ENCODE measurements around the gene MAFB.

DNA sequence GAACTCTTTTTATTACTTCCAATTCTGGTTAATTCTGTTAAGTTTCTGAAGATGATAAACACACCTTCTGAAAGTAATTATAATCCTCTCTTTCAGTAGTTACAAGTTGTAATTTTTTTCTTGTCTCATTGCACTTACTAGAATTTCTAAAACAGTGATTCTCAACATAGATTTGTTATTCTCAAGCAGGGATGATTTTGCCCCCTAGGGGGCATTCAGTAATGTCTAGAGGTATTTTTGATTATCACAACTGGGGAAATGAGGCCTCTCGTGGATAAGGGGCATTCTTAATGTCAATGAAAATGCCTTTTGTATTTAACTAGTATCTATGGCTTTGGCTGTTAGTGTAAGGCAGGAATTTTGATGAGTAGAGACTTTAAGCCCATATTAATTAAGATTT lies 39.4 kb upstream of the MAFB start:
- TF ChIP-seq, protein P1, sequence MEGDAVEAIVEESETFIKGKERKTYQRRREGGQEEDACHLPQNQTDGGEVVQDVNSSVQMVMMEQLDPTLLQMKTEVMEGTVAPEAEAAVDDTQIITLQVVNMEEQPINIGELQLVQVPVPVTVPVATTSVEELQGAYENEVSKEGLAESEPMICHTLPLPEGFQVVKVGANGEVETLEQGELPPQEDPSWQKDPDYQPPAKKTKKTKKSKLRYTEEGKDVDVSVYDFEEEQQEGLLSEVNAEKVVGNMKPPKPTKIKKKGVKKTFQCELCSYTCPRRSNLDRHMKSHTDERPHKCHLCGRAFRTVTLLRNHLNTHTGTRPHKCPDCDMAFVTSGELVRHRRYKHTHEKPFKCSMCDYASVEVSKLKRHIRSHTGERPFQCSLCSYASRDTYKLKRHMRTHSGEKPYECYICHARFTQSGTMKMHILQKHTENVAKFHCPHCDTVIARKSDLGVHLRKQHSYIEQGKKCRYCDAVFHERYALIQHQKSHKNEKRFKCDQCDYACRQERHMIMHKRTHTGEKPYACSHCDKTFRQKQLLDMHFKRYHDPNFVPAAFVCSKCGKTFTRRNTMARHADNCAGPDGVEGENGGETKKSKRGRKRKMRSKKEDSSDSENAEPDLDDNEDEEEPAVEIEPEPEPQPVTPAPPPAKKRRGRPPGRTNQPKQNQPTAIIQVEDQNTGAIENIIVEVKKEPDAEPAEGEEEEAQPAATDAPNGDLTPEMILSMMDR (conservative IDR thresholded peaks at IDR 0.05; ENCODE audit: low read length) = peak; percentile 80
- no peak for TF ChIP-seq EZH2phosphoT487 (IDR thresholded peaks at IDR 0.05; ENCODE audit: borderline replicate concordance, low read depth, low read length)
